Upper lobe of left lung (tissue), 6 donors: ENCODE data around the gene AMFR. TPM values are rescaled to one million over a fixed set of nuclear protein-coding genes. Genes with fewer than 3 reads are reported as not detected.

Experiments
- ATAC-seq, 2 donors: fragments of 200-7000 bp; cut with Tn5 transposase; one replicate each; pipeline ENCODE4 v1.9.1; 2022; ENCODE audit warnings: mild to moderate bottlenecking in 2 of 2, moderate library complexity in 2 of 2; ENCODE audit not compliant: low FRiP score in 2 of 2
- DNase-seq, 2 donors: peaks; one replicate each; pipeline ENCODE4 v3.0.0-alpha.2; 2019 to 2020
- H3K27ac ChIP-seq, 4 donors: fragments of 200-600 bp; sonication (generic); one replicate each; pipeline ENCODE4 v1.5.1; 2016 to 2019
- H3K27me3 ChIP-seq, 4 donors: fragments of 200-600 bp; sonication (generic); one replicate each; pipeline ENCODE4 v1.5.1; 2017 to 2019
- H3K36me3 ChIP-seq, 4 donors: fragments of 200-600 bp; sonication (generic); one replicate each; pipeline ENCODE4 v1.5.1; 2016 to 2019
- H3K4me1 ChIP-seq, 4 donors: fragments of 200-600 bp; sonication (generic); one replicate each; pipeline ENCODE4 v1.5.1; 2018 to 2019
- H3K4me3 ChIP-seq, 4 donors: fragments of 200-600 bp; sonication (generic); one replicate each; pipeline ENCODE4 v1.5.1; 2017 to 2019; ENCODE audit warnings: mild to moderate bottlenecking in 2 of 4, moderate library complexity in 1 of 4
- H3K9me3 ChIP-seq, 4 donors: fragments of 200-600 bp; sonication (generic); one replicate each; pipeline ENCODE4 v1.5.1; 2018 to 2019
- EP300 ChIP-seq, 4 donors: sonication (generic); formaldehyde crosslinking; IDR thresholded peaks; one replicate each; pipeline ENCODE4 v1.5.1; 2017; ENCODE audit warnings: antibody characterized with exemption in 4 of 4, control low read depth in 2 of 4
- POLR2A ChIP-seq, 4 donors: fragments of 450-650 bp; IDR thresholded peaks; one replicate each; pipeline ENCODE4 v1.5.1; 2016 to 2017; ENCODE audit warnings: antibody characterized with exemption in 4 of 4, mild to moderate bottlenecking in 2 of 4
- POLR2AphosphoS5 ChIP-seq, 2 donors: sonication (generic); formaldehyde crosslinking; IDR thresholded peaks; one replicate each; pipeline ENCODE4 v1.5.1; 2017; ENCODE audit warnings: antibody characterized with exemption in 2 of 2
- WGBS, 2 donors: methylation state at CpG; one replicate each; pipeline ENCODE4 v1.1.5; 2017 to 2018; 5-methylcytosine and 5-hydroxymethylcytosine counted together
- total RNA-seq, 6 donors: library from RNA; depleted of rRNA in 4 of 6; stranded (reverse); fragments of >200 nt in 4 of 6; gene quantifications; one replicate each; pipeline versions ENCODE4 v1.1.0 to v1.2.1, GENCODE V29; 2016 to 2021
- TF ChIP-seq, protein P1 (sequence below), 6 experiments: fragments of 450-650 bp in 4 of 6; fragments of 200-600 bp in 2 of 6; sonication (generic) in 2 of 6; IDR thresholded peaks; one replicate each; pipeline ENCODE4 v1.5.1; 2016 to 2019; ENCODE audit warnings: antibody characterized with exemption in 6 of 6
- donor health status: DM: no; HTN: no; CAD: no; lungs with moderate emphysema.
- donor health status: DM: no; HTN: yes; CAD: no; lungs with severe emphysema.

Gene AMFR
- total RNA-seq, 6 donors from 2014 or later, result 67.1 to 344 (median 98.0) TPM

DNA sequence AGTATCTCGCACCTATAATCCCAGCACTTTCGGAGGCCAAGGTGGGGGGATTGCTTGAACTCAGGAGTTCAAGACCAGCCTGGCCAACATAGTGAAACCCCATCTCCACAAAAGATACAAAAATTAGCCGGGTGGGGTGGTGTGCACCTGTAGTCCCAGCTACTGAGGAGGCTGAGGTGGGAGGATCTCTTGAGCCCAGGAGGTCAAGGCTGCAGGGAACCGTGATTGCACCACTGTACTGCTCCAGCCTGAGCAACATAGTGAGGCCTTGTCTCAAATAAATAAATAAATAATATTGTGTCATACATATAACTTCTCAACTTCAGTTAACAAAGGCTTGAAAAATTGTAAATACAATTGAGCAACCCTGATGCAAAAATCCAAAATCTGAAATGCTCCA is 8.2 kb downstream of the AMFR start:
- no peak for ATAC-seq
- WGBS, 2 donors, result 88 to 95% methylated on average over 4 of the region's 4 CpGs
- TF ChIP-seq EP300 (IDR thresholded peaks at IDR 0.05) (no peak), POLR2AphosphoS5 (IDR thresholded peaks at IDR 0.05) (no peak), POLR2A (IDR thresholded peaks at IDR 0.05) (no peak)
- TF ChIP-seq, protein P1, sequence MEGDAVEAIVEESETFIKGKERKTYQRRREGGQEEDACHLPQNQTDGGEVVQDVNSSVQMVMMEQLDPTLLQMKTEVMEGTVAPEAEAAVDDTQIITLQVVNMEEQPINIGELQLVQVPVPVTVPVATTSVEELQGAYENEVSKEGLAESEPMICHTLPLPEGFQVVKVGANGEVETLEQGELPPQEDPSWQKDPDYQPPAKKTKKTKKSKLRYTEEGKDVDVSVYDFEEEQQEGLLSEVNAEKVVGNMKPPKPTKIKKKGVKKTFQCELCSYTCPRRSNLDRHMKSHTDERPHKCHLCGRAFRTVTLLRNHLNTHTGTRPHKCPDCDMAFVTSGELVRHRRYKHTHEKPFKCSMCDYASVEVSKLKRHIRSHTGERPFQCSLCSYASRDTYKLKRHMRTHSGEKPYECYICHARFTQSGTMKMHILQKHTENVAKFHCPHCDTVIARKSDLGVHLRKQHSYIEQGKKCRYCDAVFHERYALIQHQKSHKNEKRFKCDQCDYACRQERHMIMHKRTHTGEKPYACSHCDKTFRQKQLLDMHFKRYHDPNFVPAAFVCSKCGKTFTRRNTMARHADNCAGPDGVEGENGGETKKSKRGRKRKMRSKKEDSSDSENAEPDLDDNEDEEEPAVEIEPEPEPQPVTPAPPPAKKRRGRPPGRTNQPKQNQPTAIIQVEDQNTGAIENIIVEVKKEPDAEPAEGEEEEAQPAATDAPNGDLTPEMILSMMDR (IDR thresholded peaks at IDR 0.05), result no peak

DNA sequence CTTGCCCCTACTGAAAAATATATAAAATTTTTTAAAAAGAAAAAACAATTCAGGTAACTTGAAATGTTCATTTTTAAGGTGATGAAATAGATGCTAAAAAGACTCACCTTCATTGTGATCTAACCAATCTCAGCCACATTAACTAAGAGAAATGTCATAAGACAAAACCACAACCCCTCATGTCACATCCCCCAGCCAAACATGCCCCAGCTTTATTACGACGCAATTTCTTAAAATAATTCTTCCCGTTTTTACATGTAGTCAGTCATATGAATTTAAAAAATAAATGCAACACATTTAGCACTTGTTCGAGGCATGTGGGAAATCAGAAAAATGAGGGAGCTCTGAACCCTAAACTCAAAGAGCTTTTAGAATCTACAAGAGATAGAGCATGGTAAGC is 9.5 kb downstream of the AMFR start:
- no peaks in the 10 kb centered on the region for H3K27me3 ChIP-seq
- peaks cover 0 to 15% (median 5%) of the 10 kb centered on the region in 4 donors for H3K36me3 ChIP-seq
- peaks cover 0 to 7% (median 2%) of the 10 kb centered on the region in 4 donors for H3K4me1 ChIP-seq
- no peak overlapping the region for H3K27ac ChIP-seq
- WGBS, 2 donors, result 70 to 80% methylated on average over 4 of the region's 4 CpGs
- TF ChIP-seq POLR2A (IDR thresholded peaks at IDR 0.05) (no peak), POLR2AphosphoS5 (IDR thresholded peaks at IDR 0.05) (no peak), EP300 (IDR thresholded peaks at IDR 0.05) (no peak)
- TF ChIP-seq, protein P1 (IDR thresholded peaks at IDR 0.05), result no peak
- H3K4me3 ChIP-seq, result no peak overlapping the region
- no peak for DNase-seq
- no peak for ATAC-seq
- no peaks in the 10 kb centered on the region for H3K9me3 ChIP-seq

More for the DNA sequence above, 8.2 kb downstream of the AMFR start:
- Histone ChIP-seq H3K27me3 (no peaks in the 10 kb centered on the region), H3K36me3 (peaks cover 0 to 4% (median 2%) of the 10 kb centered on the region in 4 donors), H3K4me1 (peaks cover 1 to 7% (median 5%) of the 10 kb centered on the region in 4 donors), H3K27ac (no peak overlapping the region), H3K4me3 (no peak overlapping the region), H3K9me3 (no peaks in the 10 kb centered on the region)
- DNase-seq, result no peak

DNA sequence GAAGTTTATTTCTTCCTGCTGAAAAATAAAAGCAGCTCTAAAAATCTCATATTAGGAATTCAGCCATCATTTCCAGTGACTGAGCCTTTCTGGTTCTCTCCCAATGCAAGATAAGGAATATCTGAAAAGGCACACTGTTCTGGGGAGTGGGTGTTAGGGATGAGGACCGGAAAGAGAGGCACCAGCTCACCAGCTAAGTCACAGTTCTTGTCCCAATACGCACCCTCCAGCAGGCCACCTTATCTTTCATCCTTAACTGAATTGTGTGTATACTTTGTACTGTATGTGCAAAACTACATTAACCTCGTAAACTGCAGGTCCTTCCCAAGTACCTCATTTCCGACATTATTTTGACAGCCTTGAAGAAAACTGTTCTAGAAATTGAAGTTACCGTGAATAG is 11.0 kb downstream of the AMFR start:
- no peak for ATAC-seq
- DNase-seq, result no peak
- WGBS, 2 donors, result 83 to 84% methylated on average over 5 of the region's 5 CpGs
- Histone ChIP-seq H3K27ac (no peak overlapping the region), H3K36me3 (peaks cover 0 to 19% (median 5%) of the 10 kb centered on the region in 4 donors), H3K9me3 (no peaks in the 10 kb centered on the region), H3K27me3 (no peaks in the 10 kb centered on the region), H3K4me1 (peaks cover 0 to 7% (median 2%) of the 10 kb centered on the region in 4 donors), H3K4me3 (no peak overlapping the region)
- TF ChIP-seq POLR2A (IDR thresholded peaks at IDR 0.05) (no peak), EP300 (IDR thresholded peaks at IDR 0.05) (no peak), POLR2AphosphoS5 (IDR thresholded peaks at IDR 0.05) (no peak)
- TF ChIP-seq, protein P1 (IDR thresholded peaks at IDR 0.05), result no peak

DNA sequence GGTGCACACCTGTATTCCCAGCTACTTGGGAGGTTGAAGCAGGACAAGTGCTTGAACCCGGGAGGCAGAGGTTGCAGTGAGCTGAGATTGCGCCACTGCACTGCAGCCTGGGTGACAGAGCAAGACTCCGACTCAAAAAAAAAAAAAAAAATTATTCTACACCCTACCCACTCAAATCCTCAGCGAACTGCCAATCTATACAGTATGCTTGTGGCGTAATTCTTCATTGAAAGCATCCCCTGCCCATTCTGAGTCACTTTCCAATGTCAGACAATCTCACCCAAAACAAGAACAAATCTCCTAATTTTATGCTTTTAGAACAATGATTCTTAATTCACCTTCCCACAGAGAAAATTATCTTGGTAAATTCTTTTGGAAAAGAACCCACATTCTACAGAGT is 12.0 kb downstream of the AMFR start:
- H3K9me3 ChIP-seq, result no peaks in the 10 kb centered on the region
- ATAC-seq (no peak), DNase-seq (no peak)
- peaks cover 0 to 29% (median 10%) of the 10 kb centered on the region in 4 donors for H3K36me3 ChIP-seq
- TF ChIP-seq EP300 (IDR thresholded peaks at IDR 0.05) (no peak), POLR2A (IDR thresholded peaks at IDR 0.05) (no peak), POLR2AphosphoS5 (IDR thresholded peaks at IDR 0.05) (no peak)
- TF ChIP-seq, protein P1 (IDR thresholded peaks at IDR 0.05), result no peak
- H3K4me1 ChIP-seq, result peaks cover 0 to 7% (median 2%) of the 10 kb centered on the region in 4 donors
- WGBS, 2 donors, result 70 to 73% methylated on average over 5 of the region's 5 CpGs
- H3K27ac ChIP-seq, result no peak overlapping the region
- H3K4me3 ChIP-seq, result no peak overlapping the region
- no peaks in the 10 kb centered on the region for H3K27me3 ChIP-seq

DNA sequence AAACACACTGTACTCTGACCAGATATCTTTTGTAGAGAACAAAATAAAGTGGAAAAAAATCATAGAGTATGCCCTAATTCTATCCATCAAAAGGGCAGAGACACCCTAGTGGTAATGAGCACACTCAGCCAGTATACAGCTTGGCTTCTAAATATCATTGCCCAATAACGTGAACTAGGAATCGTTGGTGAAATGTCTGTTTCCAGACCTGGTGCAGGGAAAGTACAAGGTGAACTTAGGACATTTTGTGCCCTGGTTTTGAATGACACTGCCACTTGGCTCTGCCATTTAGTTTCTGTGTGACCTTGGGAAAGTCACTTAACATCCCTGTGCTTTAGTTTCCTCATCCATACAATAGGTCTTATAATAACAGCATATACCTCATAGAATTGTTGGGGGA is 13.7 kb downstream of the AMFR start:
- TF ChIP-seq, protein P1 (IDR thresholded peaks at IDR 0.05), result no peak
- TF ChIP-seq POLR2A (IDR thresholded peaks at IDR 0.05), result no peak
- no peak for TF ChIP-seq EP300 (IDR thresholded peaks at IDR 0.05)
- TF ChIP-seq POLR2AphosphoS5 (IDR thresholded peaks at IDR 0.05), result no peak
- no peaks in the 10 kb centered on the region for H3K9me3 ChIP-seq
- ATAC-seq (no peak), DNase-seq (no peak)
- WGBS, 2 donors, result 93 to 95% methylated on average over 2 of the region's 2 CpGs
- peaks cover 0 to 7% (median 2%) of the 10 kb centered on the region in 4 donors for H3K4me1 ChIP-seq
- no peak overlapping the region for H3K4me3 ChIP-seq
- H3K27ac ChIP-seq, result no peak overlapping the region
- peaks cover 0 to 44% (median 17%) of the 10 kb centered on the region in 4 donors for H3K36me3 ChIP-seq
- H3K27me3 ChIP-seq, result no peaks in the 10 kb centered on the region
